ENCODE measurements around the gene FMNL2. TPM values are rescaled to one million over a fixed set of nuclear protein-coding genes. Genes with fewer than 3 reads are reported as not detected.

Gene FMNL2
- total and polyA plus RNA-seq, 2 experiments from 2014 or later: 16.5 to 45.4 TPM

- Histone ChIP-seq H3K36me3 (ENCODE audit: insufficient read depth) (no peaks in the 10 kb centered on the region), H3F3A (replicated peaks; ENCODE audit: low read depth) (no peaks in the 10 kb centered on the region), H3K4me1 (ENCODE audit: insufficient read depth) (peaks cover 59% of the 10 kb centered on the region), H2AFZ (no peak overlapping the region), H3K4me2 (peak overlapping the region; percentile 24), H3K27ac (ENCODE audit: low read depth) (peak overlapping the region; percentile 40), H3K79me2 (replicated peaks; ENCODE audit: insufficient read depth) (peaks cover 74% of the 10 kb centered on the region), H4K20me1 (replicated peaks; ENCODE audit: insufficient read depth) (no peaks in the 10 kb centered on the region; the same call in 1 of the 2 replicates), H3K4me3 (peak overlapping the region; percentile 1), H3K9me2 (ENCODE audit: insufficient read depth) (no peaks in the 10 kb centered on the region), H3K27me3 (ENCODE audit: insufficient read depth) (no peaks in the 10 kb centered on the region)
- Mint-ChIP-seq H3K4me1 (peaks cover 71% of the 10 kb centered on the region), H3K4me3 (peak overlapping the region; percentile 53; the same call in 2 of the 3 replicates), H3K27ac (peak overlapping the region; percentile 85), H3K36me3 (ENCODE audit: low read depth) (peaks cover 12% of the 10 kb centered on the region; the same call in 2 of the 3 replicates), H3K9me3 (peaks cover 9% of the 10 kb centered on the region; the same call in 2 of the 3 replicates), H3K27me3 (ENCODE audit: insufficient read depth, low read depth, poor library complexity) (peaks cover 2% of the 10 kb centered on the region)
- DNase-seq (ENCODE audit: low spot score) (peak; percentile 61), ATAC-seq (peak; percentile 86)
- TF ChIP-seq POLR2AphosphoS5 (IDR thresholded peaks at IDR 0.05; ENCODE audit: low read depth) (no peak), EZH2 (IDR thresholded peaks at IDR 0.05; ENCODE audit: low read depth, unreplicated experiment) (no peak), ZNF462 (CRISPR knock-in tag; IDR thresholded peaks at IDR 0.05) (peak; percentile 66; the same call in 1 of the 2 replicates), REST (IDR thresholded peaks at IDR 0.05; ENCODE audit: unreplicated experiment) (no peak), EZH2phosphoT487 (IDR thresholded peaks at IDR 0.05; ENCODE audit: unreplicated experiment) (no peak)
These were observed 159.1 kb downstream of the FMNL2 start for GRCh38 chr2:152493945-152494528.
